Body of pancreas (tissue), 4 donors: Measurements from ENCODE around the gene C14orf132.

ENCODE experiments used
- POLR2A ChIP-seq, 3 donors: fragments of 450-650 bp; IDR thresholded peaks; one replicate each; pipeline ENCODE4 v1.6.1; 2016; ENCODE audit warnings: antibody characterized with exemption in 3 of 3, mild to moderate bottlenecking in 2 of 3
- TF ChIP-seq, protein P1 (sequence below), 7 experiments: fragments of 450-650 bp in 4 of 7; fragments of 200-600 bp in 3 of 7; sonication (generic) in 3 of 7; IDR thresholded peaks; one replicate each; pipeline ENCODE4 v1.5.1; 2016 to 2019; ENCODE audit warnings: antibody characterized with exemption in 7 of 7

DNA sequence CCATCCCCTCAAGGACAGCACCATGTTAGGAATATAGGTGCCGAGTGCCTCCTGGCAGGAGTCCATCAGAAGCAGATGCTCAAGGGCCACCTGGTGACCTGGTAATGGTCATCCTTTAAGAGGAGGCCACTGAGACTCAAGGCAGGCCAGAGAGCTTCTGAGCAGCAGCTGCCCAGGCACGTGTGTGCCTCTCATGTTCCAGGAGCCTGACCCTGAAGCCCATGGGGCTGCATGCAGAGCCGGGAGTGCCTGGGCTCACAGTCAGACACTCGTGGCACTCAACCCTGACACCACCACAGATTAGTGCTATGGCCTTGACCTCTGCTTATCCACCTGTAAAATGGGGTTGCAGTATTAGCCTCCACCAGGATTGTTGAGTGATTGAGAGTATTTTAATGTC, 45.6 kb downstream of the C14orf132 start:
- no peak for TF ChIP-seq POLR2A (IDR thresholded peaks at IDR 0.05)
- TF ChIP-seq, protein P1, sequence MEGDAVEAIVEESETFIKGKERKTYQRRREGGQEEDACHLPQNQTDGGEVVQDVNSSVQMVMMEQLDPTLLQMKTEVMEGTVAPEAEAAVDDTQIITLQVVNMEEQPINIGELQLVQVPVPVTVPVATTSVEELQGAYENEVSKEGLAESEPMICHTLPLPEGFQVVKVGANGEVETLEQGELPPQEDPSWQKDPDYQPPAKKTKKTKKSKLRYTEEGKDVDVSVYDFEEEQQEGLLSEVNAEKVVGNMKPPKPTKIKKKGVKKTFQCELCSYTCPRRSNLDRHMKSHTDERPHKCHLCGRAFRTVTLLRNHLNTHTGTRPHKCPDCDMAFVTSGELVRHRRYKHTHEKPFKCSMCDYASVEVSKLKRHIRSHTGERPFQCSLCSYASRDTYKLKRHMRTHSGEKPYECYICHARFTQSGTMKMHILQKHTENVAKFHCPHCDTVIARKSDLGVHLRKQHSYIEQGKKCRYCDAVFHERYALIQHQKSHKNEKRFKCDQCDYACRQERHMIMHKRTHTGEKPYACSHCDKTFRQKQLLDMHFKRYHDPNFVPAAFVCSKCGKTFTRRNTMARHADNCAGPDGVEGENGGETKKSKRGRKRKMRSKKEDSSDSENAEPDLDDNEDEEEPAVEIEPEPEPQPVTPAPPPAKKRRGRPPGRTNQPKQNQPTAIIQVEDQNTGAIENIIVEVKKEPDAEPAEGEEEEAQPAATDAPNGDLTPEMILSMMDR (IDR thresholded peaks at IDR 0.05) = no peak
